H1 (cell line): ENCODE results near the gene KCNJ12. TPM values are rescaled to one million over a fixed set of nuclear protein-coding genes. Genes with fewer than 3 reads are reported as not detected.
A peak's percentile ranks its signal among the peaks of the same experiment; 100 is the strongest.

Experiments
- CTCF ChIA-PET: fragments of 300-600 bp; sonication (Branson Sonifier 250); formaldehyde crosslinking; loops from one replicate; lab custom pipeline; 2021; ENCODE audit not compliant: partially characterized antibody; lab: Charles Lee
- POLR2A ChIA-PET: fragments of 300-600 bp; sonication (Branson Sonifier 250); formaldehyde crosslinking; loops from one replicate; lab custom pipeline; 2021; ENCODE audit warnings: inconsistent platforms; ENCODE audit not compliant: partially characterized antibody; lab: Charles Lee
- DNase-seq, 2 experiments: peaks; one replicate each; pipeline versions ENCODE4 v3.0.0 to v3.0.0-alpha.2; 2010 to 2022; ENCODE audit warnings: low spot score in 2 of 2, low read depth in 1 of 2, mixed read lengths in 1 of 2
- FAIRE-seq: peaks from 2 replicates; lab custom pipeline; 2011; peaks lifted over from hg19 to GRCh38; lab: Jason Lieb, UNC
- H2AFZ ChIP-seq: 2 replicates; pipeline ENCODE4 v1.8.1; 2012; ENCODE audit warnings: low read length, inconsistent platforms
- H2AK5ac ChIP-seq: 2 replicates; pipeline ENCODE4 v1.6.1; 2013; ENCODE audit warnings: low read depth, low read length
- H2BK120ac ChIP-seq: replicated peaks from 2 replicates; pipeline ENCODE3; 2013; ENCODE audit warnings: low read depth, low read length, inconsistent platforms
- H2BK12ac ChIP-seq: 2 replicates; pipeline ENCODE4 v1.6.1; 2013; ENCODE audit warnings: low read depth, low read length
- H2BK15ac ChIP-seq: 2 replicates; pipeline ENCODE4 v1.6.1; 2013; ENCODE audit warnings: low read length
- H2BK20ac ChIP-seq: 2 replicates; pipeline ENCODE4 v1.6.1; 2013; ENCODE audit warnings: low read length
- H2BK5ac ChIP-seq: 2 replicates; pipeline ENCODE4 v1.6.1; 2013; ENCODE audit warnings: low read depth, low read length
- H3K14ac ChIP-seq: 2 replicates; pipeline ENCODE4 v1.6.1; 2013; ENCODE audit warnings: inconsistent platforms; ENCODE audit not compliant: insufficient read length
- H3K18ac ChIP-seq: 2 replicates; pipeline ENCODE4 v1.6.1; 2013; ENCODE audit warnings: low read length; ENCODE audit errors: extremely low read depth
- H3K23ac ChIP-seq: 2 replicates; pipeline ENCODE4 v1.6.1; 2013; ENCODE audit warnings: inconsistent platforms; ENCODE audit not compliant: insufficient read length
- H3K23me2 ChIP-seq: 2 replicates; pipeline ENCODE4 v1.6.1; 2013; ENCODE audit warnings: low read depth, low read length
- H3K27ac ChIP-seq: 2 replicates; pipeline ENCODE4 v1.6.1; 2011; ENCODE audit warnings: low read depth, low read length, inconsistent platforms
- H3K27me3 ChIP-seq, 4 experiments: replicated peaks in 1 of 4; 1 replicate in 1 of 4; 2 replicates in 3 of 4; pipeline versions ENCODE4 v1.6.1 to v1.8.1; 2011 to 2013; ENCODE audit warnings: low read length in 3 of 4, mild to moderate bottlenecking in 3 of 4, inconsistent platforms in 2 of 4, mixed read lengths in 2 of 4, moderate library complexity in 1 of 4; ENCODE audit not compliant: control insufficient read depth in 3 of 4, insufficient read depth in 3 of 4; ENCODE audit errors: extremely low read depth in 1 of 4
- H3K36me3 ChIP-seq, 4 experiments: 2 replicates each; pipeline versions ENCODE4 v1.6.1 to v1.8.1; 2011 to 2013; ENCODE audit warnings: mild to moderate bottlenecking in 4 of 4, low read length in 3 of 4, moderate library complexity in 2 of 4, control low read depth in 1 of 4, inconsistent platforms in 1 of 4; ENCODE audit not compliant: insufficient read depth in 4 of 4, control insufficient read depth in 2 of 4
- H3K4ac ChIP-seq: replicated peaks from 2 replicates; pipeline ENCODE3; 2013; ENCODE audit warnings: low read length, low read depth, mixed read lengths, inconsistent platforms; ENCODE audit not compliant: insufficient read length
- H3K4me1 ChIP-seq, 4 experiments: replicated peaks in 1 of 4; 1 replicate in 1 of 4; 2 replicates in 3 of 4; pipeline versions ENCODE4 v1.6.1 to v1.8.1; 2011 to 2013; ENCODE audit warnings: low read length in 3 of 4, inconsistent platforms in 2 of 4, mixed read lengths in 1 of 4; ENCODE audit not compliant: insufficient read depth in 4 of 4, control insufficient read depth in 3 of 4
- H3K4me2 ChIP-seq, 2 experiments: 2 replicates each; pipeline versions ENCODE4 v1.6.1 to v1.8.1; 2011 to 2013; ENCODE audit warnings: low read depth in 2 of 2, low read length in 2 of 2, control low read depth in 1 of 2, inconsistent platforms in 1 of 2, mild to moderate bottlenecking in 1 of 2; ENCODE audit not compliant: insufficient read depth in 1 of 2
- H3K4me3 ChIP-seq, 4 experiments: fragments of 200-600, 300-600 bp in 1 of 4; sonication (generic), shearing (Covaris generic), sonication (Bioruptor Twin) in 1 of 4; 2 replicates each; pipeline versions ENCODE4 v1.5.1 to v1.8.1; 2011 to 2016; ENCODE audit warnings: low read length in 4 of 4, low read depth in 3 of 4, control low read depth in 2 of 4, inconsistent platforms in 2 of 4, mild to moderate bottlenecking in 2 of 4, mixed read lengths in 1 of 4, moderate library complexity in 1 of 4; ENCODE audit not compliant: insufficient read depth in 2 of 4; ENCODE audit errors: extremely low read depth in 1 of 4
- H3K56ac ChIP-seq: replicated peaks from 2 replicates; pipeline ENCODE3; 2013; ENCODE audit warnings: low read depth, mild to moderate bottlenecking, mixed read lengths, low read length, inconsistent platforms; ENCODE audit not compliant: insufficient read length
- H3K79me1 ChIP-seq: 2 replicates; pipeline ENCODE4 v1.6.1; 2013; ENCODE audit warnings: low read depth, low read length, control low read depth
- H3K79me2 ChIP-seq, 2 experiments: 2 replicates each; pipeline versions ENCODE4 v1.6.1 to v1.8.1; 2012 to 2013; ENCODE audit warnings: low read length in 2 of 2, mild to moderate bottlenecking in 2 of 2, inconsistent platforms in 1 of 2; ENCODE audit not compliant: insufficient read depth in 2 of 2, control insufficient read depth in 1 of 2
- H3K9ac ChIP-seq, 4 experiments: replicated peaks in 1 of 4; 1 replicate in 1 of 4; 2 replicates in 3 of 4; pipeline versions ENCODE4 v1.6.1 to v1.8.1; 2011 to 2013; ENCODE audit warnings: low read depth in 3 of 4, low read length in 3 of 4, control low read depth in 2 of 4, mild to moderate bottlenecking in 2 of 4, moderate library complexity in 2 of 4, inconsistent platforms in 1 of 4; ENCODE audit errors: extremely low read depth in 1 of 4
- H3K9me3 ChIP-seq, 2 experiments: 2 replicates each; pipeline versions ENCODE4 v1.6.1 to v1.8.1; 2012 to 2013; ENCODE audit warnings: mild to moderate bottlenecking in 2 of 2, moderate library complexity in 2 of 2, control low read depth in 1 of 2, inconsistent platforms in 1 of 2, low read depth in 1 of 2, low read length in 1 of 2, mixed read lengths in 1 of 2; ENCODE audit not compliant: insufficient read depth in 2 of 2
- H4K20me1 ChIP-seq, 2 experiments: replicated peaks in 1 of 2; 2 replicates each; pipeline versions ENCODE3 to v1.8.1; 2011 to 2013; ENCODE audit warnings: inconsistent platforms in 2 of 2, low read length in 2 of 2, mild to moderate bottlenecking in 1 of 2; ENCODE audit not compliant: insufficient read depth in 2 of 2, control insufficient read depth in 1 of 2
- H4K5ac ChIP-seq: 2 replicates; pipeline ENCODE4 v1.6.1; 2013; ENCODE audit warnings: low read length, low read depth, mixed read lengths, inconsistent platforms; ENCODE audit not compliant: insufficient read length
- H4K8ac ChIP-seq: 2 replicates; pipeline ENCODE4 v1.8.0; 2013; ENCODE audit warnings: mild to moderate bottlenecking, moderate library complexity, low read length, inconsistent platforms; ENCODE audit not compliant: insufficient read depth; ENCODE audit errors: extremely low read depth
- H4K91ac ChIP-seq: replicated peaks from 2 replicates; pipeline ENCODE3; 2013; ENCODE audit warnings: low read length, mixed read lengths, inconsistent platforms; ENCODE audit not compliant: insufficient read length
- BCL11A ChIP-seq, 2 experiments: IDR thresholded peaks; one replicate each; pipeline ENCODE4 v1.6.1; 2011; ENCODE audit warnings: low read depth in 2 of 2, low read length in 2 of 2, mild to moderate bottlenecking in 2 of 2
- JUN ChIP-seq: IDR thresholded peaks from 2 replicates; pipeline ENCODE4 v1.6.1; 2011; ENCODE audit warnings: low read depth, mild to moderate bottlenecking, improper control_type of control experiment, low read length
- KDM4A ChIP-seq: IDR thresholded peaks from one replicate; pipeline ENCODE4 v1.7.1; 2012; ENCODE audit warnings: low read depth, mild to moderate bottlenecking, moderate library complexity, low read length, inconsistent platforms; ENCODE audit not compliant: severe bottlenecking
- NRF1 ChIP-seq: IDR thresholded peaks from 2 replicates; pipeline ENCODE4 v1.6.1; 2011; ENCODE audit warnings: mild to moderate bottlenecking, low read depth, low read length, improper control_type of control experiment
- POU5F1 ChIP-seq: IDR thresholded peaks from 2 replicates; pipeline ENCODE4 v1.6.1; 2011; ENCODE audit warnings: low read depth, mild to moderate bottlenecking, low read length, moderate library complexity
- SP4 ChIP-seq: IDR thresholded peaks from 2 replicates; pipeline ENCODE4 v1.6.1; 2012; ENCODE audit warnings: low read length, inconsistent platforms
- SUZ12 ChIP-seq: fragments of 200-600 bp; sonication (generic); IDR thresholded peaks from 2 replicates; pipeline ENCODE4 v1.6.1; 2012; ENCODE audit warnings: mild to moderate bottlenecking, inconsistent platforms, low read length, moderate library complexity, mixed read lengths
- TAF7 ChIP-seq: optimal IDR thresholded peaks from 2 replicates; pipeline ENCODE3; 2011; ENCODE audit warnings: low read depth, mild to moderate bottlenecking, inconsistent platforms, low read length, moderate library complexity, borderline replicate concordance
- WGBS, 2 experiments: shearing (Covaris generic) in 1 of 2; methylation state at CpG; one replicate each; pipeline versions ENCODE4 v1.1.6 to v1.1.7; 2013 to 2015; ENCODE audit warnings: low lambda C conversion rate in 2 of 2, mixed read lengths in 2 of 2, inconsistent platforms in 1 of 2, low coverage in 1 of 2, missing lambda C conversion rate in 1 of 2; ENCODE audit not compliant: insufficient replicate concordance in 2 of 2, insufficient coverage in 1 of 2, insufficient read length in 1 of 2; ENCODE audit errors: extremely low coverage in 1 of 2, missing lambda C conversion rate in 1 of 2; 5-methylcytosine and 5-hydroxymethylcytosine counted together
- polyA plus RNA-seq, 7 experiments: library from polyadenylated mRNA; depleted of rRNA in 3 of 7; stranded (reverse) in 5 of 7; unstranded in 2 of 7; fragments of >200 nt in 5 of 7; fragments of 200-250 nt in 2 of 7; gene quantifications; 1 replicate in 5 of 7; 2 replicates in 1 of 7; 4 replicates in 1 of 7; pipeline versions ENCODE4 v1.2.1 to v1.2.3, GENCODE V29; 2011 to 2013; ENCODE audit warnings: missing spikeins in 2 of 7, mixed read lengths in 2 of 7
- total RNA-seq: library from RNA; stranded (reverse); fragmentation: NEBNext Ultra II Directional; extraction: Animal tissue kit (Norgen Biotek cat#: 25700); gene quantifications from 2 replicates; pipeline ENCODE4 v1.2.1, GENCODE V29; 2021

The KCNJ12 gene
- total and polyA plus RNA-seq, 2 of the 8 experiments (the other 6 are each of a cell fraction or from before 2014, with no cell fraction given) = 1.2 to 1.5 TPM

DNA sequence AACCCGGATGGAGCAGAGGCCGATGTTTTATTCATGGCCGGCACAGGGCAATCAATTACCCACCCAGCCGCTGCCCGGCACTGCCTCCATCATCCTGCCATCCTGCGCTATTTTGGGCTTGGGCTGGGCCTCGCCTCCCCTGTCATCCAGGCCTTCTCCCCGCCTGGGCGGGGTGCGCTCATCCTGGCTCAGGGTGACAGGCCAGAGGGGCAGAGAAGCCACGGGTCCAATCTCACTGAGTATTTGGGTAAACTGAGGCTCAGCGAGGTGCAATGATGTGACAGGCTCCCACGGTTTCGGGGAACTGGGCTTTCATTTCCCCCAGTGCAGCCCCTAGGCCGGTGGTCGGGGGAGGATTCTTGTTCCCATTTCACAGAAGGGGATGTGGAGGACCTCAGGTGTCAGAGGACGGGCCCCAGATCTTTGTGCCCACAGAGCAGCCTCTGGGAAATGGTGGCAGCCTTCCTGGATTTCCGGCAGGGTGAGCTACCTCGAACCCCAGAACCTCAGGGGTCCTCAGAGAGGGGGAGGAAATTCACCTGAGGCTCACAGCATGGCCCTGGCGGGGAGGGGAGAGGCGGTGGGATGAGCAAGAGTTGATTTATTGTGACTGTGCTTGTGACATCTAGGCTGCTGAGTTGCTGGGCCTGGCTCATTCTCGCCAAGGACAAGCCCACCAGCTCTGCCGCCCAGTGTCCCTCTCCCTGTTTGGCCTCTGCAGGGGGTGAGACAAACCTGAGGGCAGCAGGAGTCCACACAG, 23.8 kb upstream of the KCNJ12 start:
- CTCF ChIA-PET = interaction anchor here (1.4 kb wide), 1 partner anchor 72 kb away, joined by 5 read pairs; no protein-coding TSS in a partner anchor

More for the DNA sequence above, 23.8 kb upstream of the KCNJ12 start:
- no peak overlapping the region for H3K27ac ChIP-seq
- no peak overlapping the region for H2BK5ac ChIP-seq
- H2BK120ac ChIP-seq = no peak overlapping the region
- H4K20me1 ChIP-seq = no peaks in the 10 kb centered on the region
- no peak overlapping the region for H3K4me3 ChIP-seq
- H4K8ac ChIP-seq = peak overlapping the region; percentile 25; the same call in 1 of the 2 replicates
- no peak overlapping the region for H3K18ac ChIP-seq
- no peak overlapping the region for H3K9ac ChIP-seq
- no peaks in the 10 kb centered on the region for H3K4me1 ChIP-seq
- no peaks in the 10 kb centered on the region for H3K9me3 ChIP-seq
- no peak overlapping the region for H2BK12ac ChIP-seq
- no peak overlapping the region for H2AFZ ChIP-seq
- peaks cover 8% of the 10 kb centered on the region; the same call in 1 of the 2 replicates for H3K23me2 ChIP-seq
- POLR2A ChIA-PET = no interaction called here
- no peak overlapping the region for H4K5ac ChIP-seq
- no peak overlapping the region for H2BK20ac ChIP-seq
- no peaks in the 10 kb centered on the region for H3K79me2 ChIP-seq
- no peak overlapping the region for H3K4me2 ChIP-seq
- H3K27me3 ChIP-seq = no peaks in the 10 kb centered on the region; a peak in 1 of 7 replicates
- no peak overlapping the region for H3K14ac ChIP-seq
- WGBS, 2 experiments = 92% methylated on average over 23 of the region's 23 CpGs; no CpG with 5 or more reads in 1 of the 2 experiments
- no peak for TF ChIP-seq SUZ12
- TF ChIP-seq JUN = no peak
- no peak for TF ChIP-seq BCL11A (IDR thresholded peaks at IDR 0.05; ENCODE audit: low read depth in 2 of 2, low read length in 2 of 2)
- no peak for TF ChIP-seq NRF1
- TF ChIP-seq KDM4A = no peak
- no peak for TF ChIP-seq POU5F1
- TF ChIP-seq TAF7 = no peak
- no peak for TF ChIP-seq SP4
- no peak overlapping the region for H3K4ac ChIP-seq
- no peak overlapping the region for H3K23ac ChIP-seq
- no peaks in the 10 kb centered on the region; the same call in 1 of the 2 replicates for H3K79me1 ChIP-seq
- H2AK5ac ChIP-seq = no peak overlapping the region
- no peak for FAIRE-seq
- H3K36me3 ChIP-seq = no peaks in the 10 kb centered on the region
- no peak for DNase-seq
- H4K91ac ChIP-seq = no peak overlapping the region
- H3K56ac ChIP-seq = no peak overlapping the region
- H2BK15ac ChIP-seq = no peak overlapping the region
